Daoy (cell line): ENCODE measurements around the gene TOM1L2. TPM values are rescaled to one million over a fixed set of nuclear protein-coding genes. Genes with fewer than 3 reads are reported as not detected.
A peak's percentile ranks its signal among the peaks of the same experiment; 100 is the strongest.

Source experiments
- DNase-seq: peaks from one replicate; pipeline ENCODE4 v3.0.0-alpha.2; 2015; ENCODE audit warnings: low read depth
- total RNA-seq: library from RNA; depleted of rRNA; stranded (reverse); fragments of >200 nt; shearing (Covaris generic); gene quantifications from 2 replicates; pipeline ENCODE4 v1.2.3, GENCODE V29; 2014

TOM1L2 gene
- total RNA-seq, 1 experiment from 2014 or later: 14.9 TPM

DNA sequence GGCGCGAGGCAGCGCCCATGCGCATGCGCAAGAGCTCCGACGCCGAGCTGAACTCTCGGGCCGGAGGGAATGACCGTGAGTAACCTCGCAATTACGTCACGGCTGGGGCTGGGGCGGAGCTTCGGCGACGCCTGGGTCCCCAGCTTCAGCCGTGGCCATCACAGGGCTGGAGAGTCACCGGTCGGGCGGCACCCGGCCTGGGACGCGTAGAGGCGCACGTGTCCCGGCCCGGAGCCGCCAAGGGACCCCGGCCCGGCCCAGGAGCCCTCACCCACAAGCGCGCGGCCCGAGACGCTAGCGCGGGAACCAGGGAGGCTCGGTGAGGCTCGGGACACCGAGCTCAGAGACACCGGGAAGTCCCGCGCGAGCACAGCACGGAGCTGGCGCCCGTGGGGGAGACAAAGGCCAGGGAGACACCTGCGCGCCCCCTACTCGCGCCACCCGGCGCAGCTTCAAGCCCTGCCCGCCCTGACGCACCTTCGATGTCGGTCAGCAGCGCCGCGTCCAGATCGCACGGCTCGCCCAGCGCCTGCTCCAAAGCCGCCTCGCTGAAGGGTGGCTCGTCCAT, 135.9 kb downstream of the TOM1L2 start:
- DNase-seq: peak; percentile 98

DNA sequence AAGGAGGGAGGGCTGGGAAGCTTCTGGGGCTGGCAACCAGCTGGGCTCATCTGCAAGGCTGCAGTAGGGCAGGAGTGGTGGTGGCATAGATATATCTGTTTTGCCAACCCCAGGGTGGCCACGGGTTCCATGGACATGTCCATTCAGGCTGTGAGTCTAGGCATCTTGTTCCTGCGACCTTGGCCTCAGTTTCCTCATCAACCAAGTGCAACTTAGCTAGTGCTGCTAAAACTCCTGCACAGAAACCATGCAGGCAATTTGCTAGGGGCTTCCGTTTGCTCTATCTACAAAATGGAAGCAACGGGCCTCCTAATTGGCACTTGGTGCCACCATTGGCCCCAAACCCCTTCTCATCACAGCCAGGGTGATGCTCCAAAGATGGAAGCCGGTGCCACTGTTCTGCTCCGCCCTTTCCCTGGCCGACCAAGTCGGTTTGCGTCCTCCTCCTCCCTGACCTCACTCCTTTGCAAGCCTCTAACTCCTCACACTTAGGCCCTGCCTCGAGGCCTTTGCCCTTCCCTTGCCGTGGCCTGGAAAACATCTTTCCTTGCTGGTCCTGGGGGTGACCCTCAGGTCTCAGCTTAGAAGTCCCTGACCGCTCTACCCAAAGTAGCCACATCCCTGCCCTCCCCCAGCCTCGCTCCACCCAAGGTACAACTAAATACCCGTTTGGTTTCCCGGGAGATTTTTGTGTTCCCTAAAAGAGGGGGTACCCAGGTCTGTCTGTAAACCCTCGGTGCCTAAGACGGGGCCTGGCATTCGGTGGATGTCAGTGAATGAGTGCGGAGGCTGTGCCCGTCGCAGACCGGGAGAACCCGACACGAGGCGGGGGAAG, 136.6 kb downstream of the TOM1L2 start:
- no peak for DNase-seq

DNA sequence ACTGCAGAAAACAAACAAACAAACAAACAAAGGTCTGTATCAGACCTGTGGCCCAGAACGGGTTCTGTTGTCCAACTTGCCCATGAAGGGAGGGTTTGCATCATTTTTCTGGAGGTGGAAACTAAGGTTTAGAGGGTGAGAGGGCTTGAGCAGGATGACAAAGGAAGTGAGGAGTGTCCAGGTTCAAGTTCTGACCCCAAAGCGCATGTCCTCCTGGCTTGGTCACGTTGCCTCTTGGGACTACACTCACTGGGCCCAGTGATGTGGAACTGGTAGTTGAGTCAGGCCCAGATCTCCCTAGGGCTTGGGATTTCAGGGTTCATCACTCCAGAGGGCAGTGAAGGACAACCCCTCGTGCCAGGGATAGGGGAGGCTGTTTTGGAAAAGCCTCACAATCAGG, 137.2 kb downstream of the TOM1L2 start:
- DNase-seq: no peak

GRCh38 chr17:17833658-17834357, 138.4 kb downstream of the TOM1L2 start:
- DNase-seq: no peak

DNA sequence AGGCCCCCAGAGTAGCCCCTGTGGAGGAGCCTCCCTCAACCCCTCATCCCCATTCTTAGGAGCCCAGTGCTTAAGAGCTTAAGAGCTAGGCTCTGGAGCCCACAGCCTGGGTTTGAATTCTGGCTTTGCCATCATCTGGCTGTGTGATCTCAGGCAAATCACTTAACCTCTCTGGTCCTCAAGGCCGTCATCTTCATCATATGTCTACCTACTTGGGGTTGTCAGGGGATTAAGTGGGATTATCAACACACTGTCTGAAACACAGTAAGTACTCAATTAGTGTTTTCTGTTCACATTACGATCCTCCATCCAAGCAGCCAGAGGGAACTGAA, 140.2 kb downstream of the TOM1L2 start:
- no peak for DNase-seq

- DNase-seq: no peak
Observed at GRCh38 chr17:17831208-17832031, 140.8 kb downstream of the TOM1L2 start.

DNA sequence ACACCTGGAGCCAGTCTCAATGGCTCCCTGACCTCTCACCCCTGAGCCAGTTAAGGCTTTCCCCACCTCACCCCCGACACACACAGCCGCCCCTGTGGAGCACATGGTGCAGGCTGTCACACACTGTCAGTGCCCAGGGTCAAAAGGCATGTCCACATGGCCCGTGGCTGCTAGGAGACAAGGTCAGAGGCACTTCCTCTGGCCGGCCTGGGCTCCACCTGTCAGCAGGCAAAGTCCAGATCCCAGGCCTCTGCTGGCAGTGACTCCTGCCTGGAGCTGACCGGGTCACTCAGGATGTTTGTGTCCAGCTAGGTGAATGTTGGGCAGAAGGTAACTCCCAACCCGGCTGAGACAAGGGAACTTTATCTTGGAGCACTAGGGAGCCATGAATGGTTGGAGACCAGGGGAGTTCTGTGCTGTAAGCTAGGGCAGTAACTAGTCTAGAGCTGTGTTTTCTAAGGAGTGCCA, 141.4 kb downstream of the TOM1L2 start:
- DNase-seq: no peak

DNA sequence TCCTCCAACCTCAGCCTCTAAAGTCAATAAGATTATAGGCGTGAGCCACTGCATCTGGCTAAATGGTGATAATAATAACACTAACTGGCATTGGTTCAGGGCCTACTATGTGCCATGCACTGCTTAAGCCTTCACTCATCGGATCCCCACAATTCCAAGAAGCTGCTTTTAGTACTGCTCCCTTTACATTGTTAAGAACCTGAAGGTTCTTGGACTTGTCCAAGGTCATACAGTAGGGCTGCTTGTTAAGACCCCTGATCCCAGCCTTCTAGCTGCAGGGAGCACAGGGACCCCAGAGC, 142.0 kb downstream of the TOM1L2 start:
- DNase-seq: no peak

DNA sequence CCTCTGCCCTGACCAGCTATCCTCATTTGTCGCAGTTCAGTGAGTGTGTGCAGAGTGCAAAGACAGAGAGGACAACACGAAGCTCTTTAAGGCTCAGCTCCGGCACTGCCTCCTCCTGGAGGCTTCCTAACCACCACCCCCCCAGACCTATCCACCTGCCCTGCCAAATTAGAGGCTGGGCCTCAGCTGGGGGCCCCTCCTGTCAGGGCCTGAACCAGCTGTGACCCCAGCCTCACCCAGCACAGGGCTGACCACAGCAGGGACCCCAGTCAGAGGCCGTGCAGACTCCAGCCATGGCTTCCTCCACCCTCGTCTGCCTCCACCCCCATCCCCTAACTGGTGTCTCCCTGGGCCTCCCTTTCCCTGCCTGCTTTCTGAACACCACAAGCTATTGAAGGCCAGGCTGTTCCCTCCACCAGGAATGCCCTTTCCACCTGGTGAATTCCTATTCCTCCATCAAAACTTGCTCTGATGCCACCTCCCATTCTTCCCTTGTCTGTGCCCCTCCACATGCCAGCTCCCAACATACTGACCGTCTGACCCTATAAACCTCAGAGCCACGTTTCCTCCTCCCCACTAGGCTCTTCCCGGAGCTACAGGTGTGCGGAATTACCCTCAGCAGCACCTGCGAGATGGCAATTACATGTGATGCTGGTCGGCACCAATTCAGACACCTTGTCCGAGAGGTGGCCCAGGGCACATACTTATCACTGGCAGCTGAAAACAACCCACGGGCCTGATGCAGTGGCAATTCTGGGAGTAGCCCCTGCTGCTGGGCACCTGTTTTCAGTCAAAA, 144.2 kb downstream of the TOM1L2 start:
- no peak for DNase-seq

DNA sequence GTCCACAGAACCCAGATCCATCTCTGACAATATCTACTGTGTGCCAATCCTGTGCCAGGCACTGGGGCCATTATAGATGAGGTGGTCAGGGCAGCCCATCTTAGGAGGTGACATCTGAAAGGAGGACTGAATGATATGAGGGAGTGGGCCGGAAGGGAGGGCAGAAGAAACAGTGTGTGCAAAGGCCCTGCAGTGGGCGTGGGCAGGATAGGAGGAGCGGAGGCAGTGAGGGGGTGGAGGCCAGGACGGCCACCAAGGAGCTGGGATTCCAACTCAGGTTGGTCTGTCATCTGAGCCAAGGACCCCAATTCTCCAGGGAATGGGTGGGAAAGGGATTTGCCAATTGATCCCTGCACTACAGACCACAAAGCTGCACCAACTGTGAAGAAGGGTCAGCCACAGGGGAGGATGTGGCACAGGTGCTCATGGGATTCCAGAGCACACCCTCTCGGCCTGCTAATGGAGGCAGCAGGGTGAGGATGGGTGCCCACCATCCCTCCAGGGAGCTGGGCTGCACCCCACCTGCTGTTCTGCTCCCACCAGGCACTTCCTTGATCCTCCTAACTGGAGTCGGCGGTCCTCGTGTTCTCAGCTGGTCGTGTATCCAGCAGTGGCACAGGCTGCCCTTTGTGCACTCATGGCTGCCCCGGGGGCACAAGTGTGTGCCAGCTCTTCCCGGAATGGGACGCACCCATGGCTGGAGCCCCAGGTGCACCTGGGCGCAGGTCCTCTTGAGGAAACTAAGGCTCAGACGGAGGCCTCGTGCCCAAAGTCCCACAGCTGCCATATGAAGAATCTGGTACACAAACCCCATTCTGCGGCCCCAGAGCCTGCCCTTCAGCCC, 145.0 kb downstream of the TOM1L2 start:
- DNase-seq: no peak

DNA sequence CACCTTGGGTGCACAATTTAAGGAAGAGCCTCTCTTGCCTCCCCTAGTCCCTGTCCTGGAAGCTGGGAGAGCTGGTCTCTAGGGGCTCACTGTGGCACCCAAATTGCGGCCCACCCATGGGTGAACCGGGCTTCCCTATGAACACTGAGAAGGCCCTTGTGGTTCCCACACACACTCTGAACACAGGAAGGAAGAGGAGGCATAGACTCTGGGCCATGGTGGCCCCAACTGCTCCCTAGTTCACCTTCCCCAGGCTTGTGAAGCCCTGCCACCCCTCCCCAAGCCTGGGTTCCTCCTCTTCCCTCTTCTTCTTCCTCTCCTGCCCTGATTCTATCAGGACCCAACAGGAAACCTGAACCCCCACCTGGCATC, 145.9 kb downstream of the TOM1L2 start:
- no peak for DNase-seq

DNA sequence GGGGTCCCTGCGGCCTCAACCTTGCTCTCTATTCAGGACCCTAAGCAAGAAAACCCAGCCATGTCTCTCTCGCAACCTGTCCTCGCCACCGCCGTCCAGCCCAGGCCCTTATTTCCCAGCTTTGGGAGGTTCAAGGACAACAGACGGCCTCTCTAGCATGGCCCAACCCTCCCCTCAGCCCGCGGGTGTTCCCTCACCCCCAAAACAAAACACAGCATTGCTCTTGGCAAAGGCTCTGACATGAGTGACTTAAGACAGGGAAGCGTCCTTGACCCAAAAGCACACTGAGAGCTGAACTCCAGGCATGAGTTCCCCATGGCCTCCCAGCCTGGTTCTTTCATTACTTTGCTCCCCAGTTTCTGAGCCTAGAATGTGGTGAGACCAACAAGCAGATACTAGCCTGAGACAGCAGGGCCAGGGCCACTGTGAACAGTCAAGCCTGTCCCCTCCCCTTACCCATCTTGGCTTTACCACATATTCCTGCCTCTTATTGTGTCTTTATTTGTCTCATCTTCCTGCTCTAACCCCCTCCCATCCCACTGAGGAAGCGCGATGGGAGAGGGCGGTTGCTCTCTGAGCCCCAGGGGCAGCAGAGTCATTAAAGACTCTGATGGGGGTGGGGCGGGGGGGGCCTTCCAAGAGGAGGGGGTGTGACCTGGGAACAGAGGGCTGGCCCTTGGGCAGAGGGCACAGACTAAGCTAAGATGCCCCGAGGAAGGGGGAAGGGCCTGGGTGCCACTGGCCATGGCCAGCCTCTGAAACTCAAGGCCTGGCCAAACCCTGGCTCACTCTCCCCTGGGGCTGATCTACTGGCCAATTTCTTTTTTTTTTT, 147.2 kb downstream of the TOM1L2 start:
- DNase-seq: no peak

- DNase-seq: no peak
Observed at GRCh38 chr17:17824119-17824782, 147.9 kb downstream of the TOM1L2 start.

- DNase-seq: peak; percentile 92
Observed at GRCh38 chr17:17823433-17824118, 148.6 kb downstream of the TOM1L2 start.

- no peak for DNase-seq
Observed at GRCh38 chr17:17822616-17823015, 149.6 kb downstream of the TOM1L2 start.

GRCh38 chr17:17822189-17822588, 150.0 kb downstream of the TOM1L2 start:
- peak; percentile 57 for DNase-seq

DNA sequence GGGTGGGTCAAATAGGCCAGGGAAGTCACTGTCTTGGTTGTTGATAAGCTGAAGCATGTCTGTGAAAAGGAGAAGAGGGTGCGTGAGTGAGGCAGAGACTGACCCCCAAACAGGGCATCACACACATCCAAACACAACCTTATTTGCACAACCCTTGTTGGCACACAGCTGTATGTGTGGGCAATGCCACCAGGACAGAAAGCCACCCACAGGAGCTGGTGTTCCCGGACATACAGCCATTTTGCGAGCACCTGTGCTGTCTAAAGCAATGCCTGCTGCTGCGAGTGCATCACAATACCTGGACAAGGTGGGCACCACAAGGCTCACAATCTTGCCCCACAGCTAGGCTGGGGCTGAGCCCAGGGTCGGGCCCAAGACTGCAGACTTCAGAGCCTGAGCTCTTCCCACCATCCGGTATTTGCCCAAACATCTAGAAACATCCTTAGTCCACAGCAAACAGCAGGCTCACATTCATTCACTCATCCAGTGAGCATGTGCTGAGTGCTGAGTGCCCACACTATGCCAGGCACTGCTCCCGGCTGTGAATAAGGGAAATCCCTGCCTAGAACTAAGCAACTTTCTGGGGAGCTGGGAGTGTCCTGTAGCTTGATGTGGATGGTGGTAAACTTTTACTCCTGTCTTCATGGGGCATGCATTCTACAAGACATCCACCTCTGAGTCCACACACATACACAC, 151.6 kb downstream of the TOM1L2 start:
- no peak for DNase-seq

DNA sequence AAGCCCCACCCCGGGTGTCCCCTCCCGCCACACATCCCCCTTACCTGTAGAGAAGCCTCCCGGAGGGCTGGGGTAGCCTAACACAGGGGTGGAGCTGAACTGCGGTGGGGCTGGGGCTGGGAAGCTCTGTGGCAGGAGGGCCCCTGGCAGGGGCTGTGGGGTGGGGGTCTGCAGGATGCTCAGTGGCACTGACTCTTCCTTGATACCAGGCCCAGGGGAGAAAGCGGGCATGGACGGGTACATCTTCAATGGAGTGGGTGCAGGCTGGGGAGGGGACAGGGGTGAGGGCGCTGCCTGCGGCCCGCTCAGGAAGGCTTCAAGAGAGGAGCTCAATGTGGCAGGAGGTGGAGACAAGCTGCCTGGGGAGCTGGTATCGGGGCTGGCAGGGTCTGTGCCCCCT, 152.2 kb downstream of the TOM1L2 start:
- no peak for DNase-seq
